GM19025 (cell line): ENCODE data around the gene PTPRN2.

Experiments
- ATAC-seq: cut with Tn5 transposase; IDR thresholded peaks from one replicate; pipeline ENCODE4 v1.9.1; 2021; ENCODE audit warnings: mild to moderate bottlenecking, low read depth, moderate library complexity; ENCODE audit not compliant: unreplicated experiment

Gene PTPRN2

GRCh38 chr7:157529768-157530560, 1057.7 kb downstream of the PTPRN2 start:
- no peak for ATAC-seq

- no peak for ATAC-seq
Measured at GRCh38 chr7:157528785-157529341, 1058.8 kb downstream of the PTPRN2 start.

GRCh38 chr7:157527686-157528085, 1059.9 kb downstream of the PTPRN2 start:
- ATAC-seq, result no peak

- no peak for ATAC-seq
Measured at GRCh38 chr7:157526913-157527634, 1060.5 kb downstream of the PTPRN2 start.

- no peak for ATAC-seq
Measured at GRCh38 chr7:157526005-157526912, 1061.4 kb downstream of the PTPRN2 start.

GRCh38 chr7:157525491-157525915, 1062.1 kb downstream of the PTPRN2 start:
- no peak for ATAC-seq

- no peak for ATAC-seq
Measured at GRCh38 chr7:157524731-157525130, 1062.9 kb downstream of the PTPRN2 start.

GRCh38 chr7:157523766-157524421, 1063.7 kb downstream of the PTPRN2 start:
- ATAC-seq, result no peak

GRCh38 chr7:157523371-157523765, 1064.3 kb downstream of the PTPRN2 start:
- no peak for ATAC-seq

- ATAC-seq, result no peak
Measured at GRCh38 chr7:157522954-157523353, 1064.7 kb downstream of the PTPRN2 start.

GRCh38 chr7:157522189-157522588, 1065.4 kb downstream of the PTPRN2 start:
- no peak for ATAC-seq

- no peak for ATAC-seq
Measured at GRCh38 chr7:157521752-157522151, 1065.9 kb downstream of the PTPRN2 start.

- no peak for ATAC-seq
Measured at GRCh38 chr7:157521061-157521731, 1066.4 kb downstream of the PTPRN2 start.

- peak; percentile 91 for ATAC-seq
Measured at GRCh38 chr7:157520249-157520648, 1067.4 kb downstream of the PTPRN2 start.

GRCh38 chr7:157519798-157520244, 1067.8 kb downstream of the PTPRN2 start:
- no peak for ATAC-seq

- no peak for ATAC-seq
Measured at GRCh38 chr7:157519246-157519645, 1068.4 kb downstream of the PTPRN2 start.

GRCh38 chr7:157518514-157519175, 1069.0 kb downstream of the PTPRN2 start:
- ATAC-seq, result no peak

- ATAC-seq, result no peak
Measured at GRCh38 chr7:157517782-157518513, 1069.7 kb downstream of the PTPRN2 start.
